HG02798 (cell line): Measurements from ENCODE around the gene HTRA1.

Source experiments
- ATAC-seq: cut with Tn5 transposase; IDR thresholded peaks from one replicate; pipeline ENCODE4 v1.9.1; 2021; ENCODE audit warnings: mild to moderate bottlenecking; ENCODE audit not compliant: unreplicated experiment, poor library complexity

HTRA1 gene

GRCh38 chr10:122461367-122461728 is at the start of gene HTRA1:
Gene HTRA1 (plus strand): TSS chr10:122461553. CDS start chr10:122461653, 100 bp downstream.
- no peak for ATAC-seq

GRCh38 chr10:122413327-122413726 is 48.0 kb upstream of the HTRA1 start:
- no peak for ATAC-seq

DNA sequence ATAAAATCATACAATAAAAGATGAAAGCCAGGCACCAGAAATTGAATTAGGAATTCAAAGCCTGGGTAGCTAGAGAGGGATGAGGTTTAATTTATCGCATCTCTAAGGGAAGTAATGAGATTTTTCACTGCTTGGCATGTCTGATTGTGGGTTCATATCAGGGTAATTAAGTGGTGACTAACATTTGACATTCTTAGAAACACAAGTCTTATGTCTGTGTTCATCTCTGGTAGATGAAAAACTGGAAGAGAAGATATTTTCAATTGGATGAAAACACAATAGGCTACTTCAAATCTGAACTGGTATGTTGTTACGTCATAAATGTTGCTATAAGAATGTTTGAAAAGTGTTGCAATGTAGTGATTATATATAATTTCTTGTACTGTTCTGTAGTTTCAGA is 43.7 kb upstream of the HTRA1 start:
- ATAC-seq = no peak

- ATAC-seq = no peak
These were observed 42.3 kb upstream of the HTRA1 start for GRCh38 chr10:122419016-122419415.

GRCh38 chr10:122419876-122420623 is 41.3 kb upstream of the HTRA1 start:
- ATAC-seq = no peak

DNA sequence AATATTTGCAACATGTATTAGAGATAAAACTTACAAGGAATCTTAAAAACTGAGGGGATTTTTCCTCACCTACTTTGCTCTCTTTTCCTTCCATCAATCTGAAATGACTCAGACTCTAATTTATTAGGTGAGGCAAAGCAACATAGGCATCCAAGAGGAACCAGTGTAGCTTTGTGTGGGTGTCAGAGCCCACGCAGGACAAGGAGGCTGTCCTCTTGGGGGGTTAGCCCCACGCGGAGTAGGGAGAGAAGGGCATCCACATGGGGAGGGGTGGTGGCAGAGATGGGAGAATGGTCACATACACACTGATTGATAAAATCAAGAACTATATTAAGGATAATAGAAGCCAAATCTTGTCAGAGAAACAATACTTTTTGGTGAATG is 40.7 kb upstream of the HTRA1 start:
- no peak for ATAC-seq

DNA sequence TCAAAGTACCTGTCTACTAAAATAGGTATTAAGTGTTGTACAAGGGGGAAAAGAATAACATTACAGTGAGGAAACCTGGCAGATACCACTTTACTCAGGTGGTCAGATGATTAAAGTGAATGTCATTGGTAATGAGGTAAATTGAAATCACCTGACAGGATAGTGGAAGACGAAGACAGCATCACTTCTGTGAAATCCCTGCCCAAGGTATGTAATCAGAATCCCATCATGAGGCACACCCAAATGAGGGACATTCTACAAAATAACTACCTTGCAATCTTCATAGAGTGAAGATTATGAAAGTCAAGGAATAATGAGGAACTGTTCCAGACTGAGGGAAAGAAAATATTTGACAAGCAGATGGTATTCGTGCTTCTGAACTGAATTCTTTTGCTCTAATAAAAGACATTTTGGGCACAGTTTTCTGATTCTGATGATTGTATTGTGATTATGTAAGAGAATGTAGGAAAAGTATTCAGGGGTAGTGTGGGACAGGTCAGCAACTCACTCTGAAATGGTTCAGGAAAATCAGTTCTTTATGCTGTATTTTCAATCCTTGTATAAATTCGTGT is 40.2 kb upstream of the HTRA1 start:
- no peak for ATAC-seq

DNA sequence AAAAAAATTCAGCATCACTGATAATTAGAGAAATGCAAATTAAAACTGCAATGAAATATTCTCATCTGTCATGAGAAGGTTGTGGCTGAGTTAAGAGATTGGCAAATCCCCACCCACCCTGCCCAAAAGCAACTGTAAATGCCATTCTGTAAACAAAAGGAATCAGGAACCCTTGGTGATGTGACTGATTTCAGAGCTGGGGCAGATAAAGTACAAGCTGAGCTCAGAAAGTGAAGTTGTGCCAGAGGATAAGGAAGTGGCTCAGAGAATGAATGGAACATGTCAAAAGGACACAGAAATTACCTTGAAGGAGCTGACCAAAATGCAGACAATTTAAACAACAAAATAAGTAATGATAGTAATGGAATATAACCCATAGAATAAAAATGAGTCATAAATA is 39.6 kb upstream of the HTRA1 start:
- ATAC-seq = no peak

- no peak for ATAC-seq
These were observed 38.9 kb upstream of the HTRA1 start for GRCh38 chr10:122422266-122422989.

GRCh38 chr10:122424059-122424458 is 37.3 kb upstream of the HTRA1 start:
- no peak for ATAC-seq

DNA sequence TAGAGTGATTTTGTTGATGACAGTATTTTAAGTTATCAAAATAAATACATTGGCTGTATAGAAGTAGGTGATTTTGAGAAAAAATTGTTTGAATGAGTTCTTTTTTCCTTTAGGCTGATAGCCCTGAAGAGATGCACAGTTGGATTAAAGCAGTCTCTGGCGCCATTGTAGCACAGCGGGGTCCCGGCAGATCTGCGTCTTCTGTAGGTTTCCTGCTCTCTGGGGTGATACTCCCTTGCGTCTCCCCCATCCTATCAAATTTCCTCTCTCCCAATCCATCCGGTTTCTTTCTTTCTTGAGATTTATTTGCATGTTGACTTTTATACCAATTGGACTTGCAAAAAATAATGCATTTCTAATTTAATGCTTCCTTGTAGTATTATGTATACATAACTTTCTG is 34.5 kb upstream of the HTRA1 start:
- no peak for ATAC-seq

DNA sequence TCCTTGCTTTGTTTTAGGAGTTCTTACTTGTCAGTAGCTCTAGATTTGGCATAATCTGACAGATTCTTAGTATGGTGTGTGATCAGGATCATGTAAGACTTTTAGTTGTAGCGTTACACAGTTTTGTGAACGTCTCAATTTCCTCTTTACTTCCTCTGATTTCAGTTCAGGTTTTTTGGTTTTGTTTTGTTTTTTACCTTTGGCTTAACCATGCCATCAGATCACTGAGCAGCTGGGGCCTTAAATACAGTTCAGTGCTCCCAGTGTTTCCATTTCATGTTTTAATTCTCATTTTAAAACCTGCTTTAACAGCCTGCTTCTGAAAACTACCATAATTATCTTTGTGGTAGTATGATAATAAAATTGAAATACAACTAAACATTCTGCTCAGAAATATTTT is 34.1 kb upstream of the HTRA1 start:
- no peak for ATAC-seq

DNA sequence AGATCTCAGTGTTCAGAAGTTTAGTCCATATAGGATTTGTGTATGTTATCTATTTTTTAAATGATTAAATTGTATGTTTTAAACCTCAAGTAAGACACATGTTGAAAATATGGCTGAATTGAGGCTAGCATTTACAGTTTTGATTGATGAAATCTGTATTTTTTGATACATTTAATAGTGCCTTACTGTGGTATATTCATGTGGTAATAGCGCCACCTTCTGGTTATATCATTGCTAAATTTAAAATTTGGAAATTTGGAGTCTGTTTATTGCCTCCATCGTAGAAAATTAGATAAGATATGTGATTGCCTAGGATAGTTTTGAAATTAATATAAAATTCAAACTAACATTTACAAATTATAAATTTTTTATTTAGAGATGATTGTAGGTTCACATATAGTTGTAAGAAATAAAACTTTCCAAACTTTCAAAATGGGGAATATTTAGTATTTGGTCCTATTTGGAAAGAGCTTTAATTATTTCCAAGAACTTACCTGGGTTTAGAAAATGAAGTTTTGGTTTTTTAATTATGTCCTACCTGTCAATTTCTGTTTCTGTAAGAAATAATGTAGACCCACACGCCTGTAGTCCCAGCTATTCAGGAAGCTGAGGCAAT is 26.0 kb upstream of the HTRA1 start:
- no peak for ATAC-seq

DNA sequence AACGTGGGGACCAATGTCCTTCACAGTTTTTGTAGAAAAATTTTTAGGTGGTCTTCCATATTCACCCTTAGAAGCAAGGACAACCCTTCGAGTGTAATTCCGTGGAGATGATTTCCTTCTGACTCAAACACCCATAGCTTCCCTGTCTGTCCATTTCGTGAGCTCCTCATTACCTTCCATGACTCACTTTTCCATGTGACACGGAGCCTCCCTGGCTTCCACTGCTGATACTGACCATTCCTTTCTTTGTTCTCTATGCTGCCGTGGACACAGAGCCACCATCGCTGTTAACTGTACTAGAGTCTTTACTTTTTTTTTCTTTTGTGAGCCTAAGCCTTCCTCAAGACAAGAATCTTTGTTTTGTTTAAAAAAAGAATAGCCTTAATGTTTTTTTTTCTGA is 19.4 kb upstream of the HTRA1 start:
- ATAC-seq = no peak

DNA sequence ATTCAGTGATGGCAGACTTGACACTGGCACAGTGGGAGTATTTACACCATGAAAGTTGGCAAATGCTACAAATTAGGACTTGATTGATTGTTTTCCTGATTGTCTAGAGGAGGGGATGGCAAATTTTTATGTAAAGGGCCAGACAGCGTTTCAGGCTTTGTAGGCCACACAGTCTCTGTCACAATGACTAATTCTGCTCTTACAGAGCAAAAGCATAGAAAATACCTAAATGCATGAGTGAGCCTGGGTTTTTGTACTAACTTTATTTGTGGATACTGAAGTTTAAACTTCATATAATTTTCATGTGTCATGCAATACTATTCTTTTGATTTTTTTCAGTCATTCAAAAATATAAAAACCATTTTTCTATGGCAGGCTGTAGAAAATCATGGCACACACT is 15.9 kb upstream of the HTRA1 start:
- ATAC-seq = no peak

- ATAC-seq = no peak
These were observed 15.4 kb upstream of the HTRA1 start for GRCh38 chr10:122445904-122446303.

- ATAC-seq = no peak
These were observed 14.5 kb upstream of the HTRA1 start for GRCh38 chr10:122446668-122447423.

DNA sequence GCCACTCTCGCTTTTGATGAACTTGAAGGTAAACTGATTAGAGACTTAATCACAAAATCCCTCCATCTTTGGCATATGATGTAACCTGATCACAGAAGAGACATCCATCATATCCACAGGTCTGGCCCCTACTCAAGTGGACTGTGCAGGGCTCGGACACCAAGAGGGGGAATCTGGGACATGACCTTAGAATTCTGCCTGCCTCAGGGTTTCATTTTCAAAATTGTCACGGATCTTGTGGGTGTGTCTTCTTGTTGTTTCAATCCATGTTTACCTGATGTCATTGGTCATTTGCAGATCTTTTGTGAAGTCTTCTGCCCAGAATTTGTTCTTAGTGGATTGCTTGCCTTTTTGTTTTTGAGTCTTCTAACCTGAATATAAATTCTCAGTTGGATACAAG is 12.8 kb upstream of the HTRA1 start:
- ATAC-seq = no peak

DNA sequence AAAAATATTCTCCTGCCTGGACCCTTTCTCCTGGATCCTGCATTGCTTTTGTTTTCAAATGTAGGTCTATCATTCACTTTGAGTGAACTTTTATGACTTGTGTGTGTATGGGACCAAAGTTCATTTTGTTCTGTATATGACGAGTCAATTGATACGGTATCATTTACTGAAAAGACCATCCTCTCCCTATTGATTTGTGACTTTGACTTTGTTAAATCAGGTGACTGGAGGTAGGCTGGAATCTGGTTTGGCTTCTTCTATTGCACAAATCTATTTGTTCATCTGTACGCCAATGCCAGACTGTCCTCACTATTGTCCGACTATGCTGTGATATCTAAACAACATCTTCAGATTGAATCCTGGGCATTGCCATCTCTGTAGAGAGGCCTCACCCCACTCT is 12.2 kb upstream of the HTRA1 start:
- no peak for ATAC-seq

GRCh38 chr10:122450353-122450990 is 10.9 kb upstream of the HTRA1 start:
- no peak for ATAC-seq
